GF-D8 (cell line): ENCODE results near the gene RFLNA.

Experiments
- DNase-seq: peaks from one replicate; lab custom pipeline; 2025; lab: John Stamatoyannopoulos, UW

The RFLNA gene

GRCh38 chr12:124361074-124361970, 66.4 kb downstream of the RFLNA start:
- DNase-seq = no peak

GRCh38 chr12:124361996-124362395, 67.1 kb downstream of the RFLNA start:
- DNase-seq = no peak

- DNase-seq = no peak
Observed at GRCh38 chr12:124363353-124363965, 68.6 kb downstream of the RFLNA start.

- DNase-seq = no peak
Observed at GRCh38 chr12:124364543-124364942, 69.7 kb downstream of the RFLNA start.
